ENCODE results near the gene TEAD3.

DNA sequence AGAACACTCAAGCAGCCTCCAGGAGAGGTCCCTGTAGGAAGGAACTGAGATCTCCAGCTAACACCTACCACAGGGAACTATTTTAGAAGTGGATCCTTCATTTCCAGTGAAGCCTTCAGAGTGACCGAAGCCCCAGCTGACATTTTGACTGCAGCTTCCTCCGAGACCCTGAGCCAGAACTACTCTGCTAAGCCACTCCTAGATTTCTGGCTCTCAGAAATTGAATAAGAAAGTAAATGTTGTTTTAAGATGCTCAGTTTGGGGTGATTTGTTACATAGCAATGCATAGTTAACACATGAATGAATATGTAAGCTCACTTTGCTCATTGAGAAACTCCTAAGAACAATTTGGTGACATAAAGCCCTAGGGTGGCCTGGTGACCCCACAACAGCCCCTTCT, 10.3 kb upstream of the TEAD3 start:
- TF ChIP-seq, protein P1, sequence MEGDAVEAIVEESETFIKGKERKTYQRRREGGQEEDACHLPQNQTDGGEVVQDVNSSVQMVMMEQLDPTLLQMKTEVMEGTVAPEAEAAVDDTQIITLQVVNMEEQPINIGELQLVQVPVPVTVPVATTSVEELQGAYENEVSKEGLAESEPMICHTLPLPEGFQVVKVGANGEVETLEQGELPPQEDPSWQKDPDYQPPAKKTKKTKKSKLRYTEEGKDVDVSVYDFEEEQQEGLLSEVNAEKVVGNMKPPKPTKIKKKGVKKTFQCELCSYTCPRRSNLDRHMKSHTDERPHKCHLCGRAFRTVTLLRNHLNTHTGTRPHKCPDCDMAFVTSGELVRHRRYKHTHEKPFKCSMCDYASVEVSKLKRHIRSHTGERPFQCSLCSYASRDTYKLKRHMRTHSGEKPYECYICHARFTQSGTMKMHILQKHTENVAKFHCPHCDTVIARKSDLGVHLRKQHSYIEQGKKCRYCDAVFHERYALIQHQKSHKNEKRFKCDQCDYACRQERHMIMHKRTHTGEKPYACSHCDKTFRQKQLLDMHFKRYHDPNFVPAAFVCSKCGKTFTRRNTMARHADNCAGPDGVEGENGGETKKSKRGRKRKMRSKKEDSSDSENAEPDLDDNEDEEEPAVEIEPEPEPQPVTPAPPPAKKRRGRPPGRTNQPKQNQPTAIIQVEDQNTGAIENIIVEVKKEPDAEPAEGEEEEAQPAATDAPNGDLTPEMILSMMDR (IDR thresholded peaks at IDR 0.05): no peak
- no peak for TF ChIP-seq POLR2AphosphoS5 (IDR thresholded peaks at IDR 0.05; ENCODE audit: low read depth, low read length)
